Measurements from ENCODE around the gene HSP90AA1.

DNA sequence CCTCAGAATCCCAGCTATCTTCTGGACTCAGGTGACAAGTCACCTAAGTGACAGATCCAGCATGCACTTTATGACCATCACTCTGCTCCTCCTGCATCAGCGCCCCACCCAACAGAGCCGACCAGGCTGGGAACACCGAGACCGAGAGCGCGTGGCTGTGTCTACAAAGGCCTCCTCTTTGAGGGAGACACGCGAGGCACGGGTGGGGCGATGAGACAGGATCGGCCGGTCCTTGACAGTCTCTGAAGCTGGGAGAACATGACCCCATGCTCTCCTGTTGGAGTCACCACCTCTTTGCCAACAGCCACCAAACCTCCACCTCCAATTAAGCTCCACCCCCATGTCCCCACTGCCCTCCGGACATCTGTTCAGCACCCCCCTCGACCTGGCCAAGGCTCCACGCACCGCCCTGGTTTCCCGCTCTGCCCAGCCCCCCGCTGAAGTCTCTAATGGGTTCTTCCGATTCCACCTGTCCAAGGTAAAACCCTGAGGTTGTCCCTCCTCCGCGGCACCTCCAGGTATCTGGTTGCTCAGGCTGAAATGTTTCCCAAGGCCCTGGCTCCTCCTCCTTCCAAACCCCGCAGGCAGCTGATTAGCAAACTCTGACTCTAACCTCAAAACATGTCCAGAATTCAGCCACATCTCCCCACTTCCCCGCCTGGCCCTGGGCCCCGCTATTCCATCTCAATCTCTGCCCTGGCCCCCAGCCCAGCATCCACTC is 31.5 kb downstream of the HSP90AA1 start:
- TF ChIP-seq, protein P1, sequence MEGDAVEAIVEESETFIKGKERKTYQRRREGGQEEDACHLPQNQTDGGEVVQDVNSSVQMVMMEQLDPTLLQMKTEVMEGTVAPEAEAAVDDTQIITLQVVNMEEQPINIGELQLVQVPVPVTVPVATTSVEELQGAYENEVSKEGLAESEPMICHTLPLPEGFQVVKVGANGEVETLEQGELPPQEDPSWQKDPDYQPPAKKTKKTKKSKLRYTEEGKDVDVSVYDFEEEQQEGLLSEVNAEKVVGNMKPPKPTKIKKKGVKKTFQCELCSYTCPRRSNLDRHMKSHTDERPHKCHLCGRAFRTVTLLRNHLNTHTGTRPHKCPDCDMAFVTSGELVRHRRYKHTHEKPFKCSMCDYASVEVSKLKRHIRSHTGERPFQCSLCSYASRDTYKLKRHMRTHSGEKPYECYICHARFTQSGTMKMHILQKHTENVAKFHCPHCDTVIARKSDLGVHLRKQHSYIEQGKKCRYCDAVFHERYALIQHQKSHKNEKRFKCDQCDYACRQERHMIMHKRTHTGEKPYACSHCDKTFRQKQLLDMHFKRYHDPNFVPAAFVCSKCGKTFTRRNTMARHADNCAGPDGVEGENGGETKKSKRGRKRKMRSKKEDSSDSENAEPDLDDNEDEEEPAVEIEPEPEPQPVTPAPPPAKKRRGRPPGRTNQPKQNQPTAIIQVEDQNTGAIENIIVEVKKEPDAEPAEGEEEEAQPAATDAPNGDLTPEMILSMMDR (IDR thresholded peaks at IDR 0.05): no peak
- no peak for TF ChIP-seq POLR2A (IDR thresholded peaks at IDR 0.05)

All from body of pancreas (tissue), 4 donors.